DND-41 (cell line): Measurements from ENCODE around the gene NTM.

ENCODE experiments used
- ATAC-seq: fragments of 200-7000 bp; cut with Tn5 transposase; 3 replicates; pipeline ENCODE4 v1.9.1; 2021; ENCODE audit warnings: low read depth; ENCODE audit not compliant: insufficient read depth
- DNase-seq: peaks from one replicate; pipeline ENCODE4 v3.0.0-alpha.2; 2020
- H2AFZ ChIP-seq: 2 replicates; pipeline ENCODE4 v1.6.0; 2012; ENCODE audit warnings: low read depth, low read length
- H3K27ac ChIP-seq: 2 replicates; pipeline ENCODE4 v1.5.1; 2012; ENCODE audit warnings: low read length, inconsistent platforms
- H3K27me3 ChIP-seq: fragments of 200-600 bp; sonication (generic); 2 replicates; pipeline ENCODE4 v1.6.0; 2012; ENCODE audit warnings: low read length, mild to moderate bottlenecking, inconsistent platforms; ENCODE audit not compliant: insufficient read depth, poor library complexity
- H3K36me3 ChIP-seq: 2 replicates; pipeline ENCODE4 v1.5.1; 2012; ENCODE audit warnings: low read length, inconsistent platforms; ENCODE audit not compliant: insufficient read depth
- H3K4me1 ChIP-seq: 2 replicates; pipeline ENCODE4 v1.5.1; 2012; ENCODE audit warnings: mild to moderate bottlenecking, low read length; ENCODE audit not compliant: insufficient read depth
- H3K4me2 ChIP-seq: 2 replicates; pipeline ENCODE4 v1.6.0; 2012; ENCODE audit warnings: mild to moderate bottlenecking, moderate library complexity, low read length, inconsistent platforms; ENCODE audit not compliant: insufficient read depth
- H3K4me3 ChIP-seq, 2 experiments: fragments of 200-600 bp in 1 of 2; shearing (Covaris generic) in 1 of 2; 2 replicates each; pipeline ENCODE4 v1.5.1; 2012 to 2016; ENCODE audit warnings: inconsistent platforms in 2 of 2, low read length in 2 of 2, mild to moderate bottlenecking in 2 of 2, low read depth in 1 of 2, moderate library complexity in 1 of 2
- H3K79me2 ChIP-seq: 2 replicates; pipeline ENCODE4 v1.6.0; 2012; ENCODE audit warnings: low read length, inconsistent platforms; ENCODE audit not compliant: insufficient read depth
- H3K9ac ChIP-seq: 2 replicates; pipeline ENCODE4 v1.6.0; 2012; ENCODE audit warnings: low read depth, mild to moderate bottlenecking, inconsistent platforms, low read length, moderate library complexity
- H3K9me3 ChIP-seq: 2 replicates; pipeline ENCODE4 v1.5.1; 2012; ENCODE audit warnings: low read length, moderate library complexity, mild to moderate bottlenecking, inconsistent platforms; ENCODE audit not compliant: insufficient read depth, severe bottlenecking
- H4K20me1 ChIP-seq: 2 replicates; pipeline ENCODE4 v1.6.0; 2012; ENCODE audit warnings: low read length; ENCODE audit not compliant: insufficient read depth
- CTCF ChIP-seq: IDR thresholded peaks from 2 replicates; pipeline ENCODE4 v1.5.1; 2012; ENCODE audit warnings: borderline replicate concordance, low read length, moderate library complexity, mild to moderate bottlenecking; ENCODE audit not compliant: poor library complexity, severe bottlenecking; ENCODE audit errors: extremely low read depth
- EZH2 ChIP-seq: IDR thresholded peaks from 3 replicates; pipeline ENCODE4 v1.6.1; 2012; ENCODE audit warnings: borderline replicate concordance, low read depth, mild to moderate bottlenecking, moderate library complexity, low read length, inconsistent platforms; ENCODE audit not compliant: severe bottlenecking

NTM gene

GRCh38 chr11:132248580-132248979, 878.2 kb downstream of the NTM start:
- no peak overlapping the region for H3K4me3 ChIP-seq
- no peaks in the 10 kb centered on the region for H3K9me3 ChIP-seq
- no peak overlapping the region for H3K9ac ChIP-seq
- H3K4me2 ChIP-seq, result no peak overlapping the region
- ATAC-seq (no peak), DNase-seq (no peak)
- H4K20me1 ChIP-seq, result no peaks in the 10 kb centered on the region
- H3K27me3 ChIP-seq, result no peaks in the 10 kb centered on the region
- no peak overlapping the region for H2AFZ ChIP-seq
- H3K36me3 ChIP-seq, result no peaks in the 10 kb centered on the region
- TF ChIP-seq EZH2 (no peak), CTCF (no peak)
- H3K27ac ChIP-seq, result no peak overlapping the region
- H3K4me1 ChIP-seq, result no peaks in the 10 kb centered on the region
- no peaks in the 10 kb centered on the region for H3K79me2 ChIP-seq

- no peak overlapping the region for H2AFZ ChIP-seq
- H3K27me3 ChIP-seq, result no peaks in the 10 kb centered on the region
- no peak overlapping the region for H3K27ac ChIP-seq
- no peak overlapping the region for H3K9ac ChIP-seq
- H3K36me3 ChIP-seq, result no peaks in the 10 kb centered on the region
- H3K9me3 ChIP-seq, result no peaks in the 10 kb centered on the region
- no peaks in the 10 kb centered on the region for H3K79me2 ChIP-seq
- H3K4me1 ChIP-seq, result no peaks in the 10 kb centered on the region
- H4K20me1 ChIP-seq, result no peaks in the 10 kb centered on the region
- H3K4me2 ChIP-seq, result no peak overlapping the region
- no peak overlapping the region for H3K4me3 ChIP-seq
- TF ChIP-seq CTCF (no peak), EZH2 (no peak)
- no peak for ATAC-seq
- no peak for DNase-seq
These were observed 878.8 kb downstream of the NTM start for GRCh38 chr11:132249256-132249655.

- no peaks in the 10 kb centered on the region for H3K36me3 ChIP-seq
- ATAC-seq (no peak), DNase-seq (no peak)
- no peak overlapping the region for H3K9ac ChIP-seq
- no peaks in the 10 kb centered on the region for H3K4me1 ChIP-seq
- no peaks in the 10 kb centered on the region for H3K9me3 ChIP-seq
- no peak overlapping the region for H3K27ac ChIP-seq
- no peaks in the 10 kb centered on the region for H3K79me2 ChIP-seq
- H3K4me3 ChIP-seq, result no peak overlapping the region
- TF ChIP-seq CTCF, result no peak
- H3K27me3 ChIP-seq, result no peaks in the 10 kb centered on the region
- no peak overlapping the region for H3K4me2 ChIP-seq
- H4K20me1 ChIP-seq, result no peaks in the 10 kb centered on the region
- no peak overlapping the region for H2AFZ ChIP-seq
These were observed 880.6 kb downstream of the NTM start for GRCh38 chr11:132251061-132251460.
